Measurements from ENCODE around the gene TJP1. TPM values are rescaled to one million over a fixed set of nuclear protein-coding genes. Genes with fewer than 3 reads are reported as not detected.

The TJP1 gene
- total RNA-seq, 2 donors from 2014 or later = 47.2 to 70.1 TPM

- H3K9me3 ChIP-seq = no peaks in the 10 kb centered on the region
- TF ChIP-seq CTCF (IDR thresholded peaks at IDR 0.05) = no peak
- H3K27ac ChIP-seq = no peak overlapping the region
- H3K4me3 ChIP-seq = no peak overlapping the region
- H3K36me3 ChIP-seq = no peaks in the 10 kb centered on the region
- DNase-seq = no peak
- no peaks in the 10 kb centered on the region for H3K27me3 ChIP-seq
- intact Hi-C loops (cut with DNase I) = loop anchor here (10.0 kb wide), 1 partner anchor 129 kb away; the partner anchor contains the start of gene TJP1
- no peak overlapping the region for H3K9ac ChIP-seq (ENCODE audit: low read depth in 2 of 2, low read length in 2 of 2)
- no peaks in the 10 kb centered on the region for H3K4me1 ChIP-seq
Observed at GRCh38 chr15:29695489-29696167, 126.6 kb downstream of the TJP1 start.

GRCh38 chr15:29693225-29693624, 129.0 kb downstream of the TJP1 start:
- no peak for TF ChIP-seq CTCF (IDR thresholded peaks at IDR 0.05)

DNA sequence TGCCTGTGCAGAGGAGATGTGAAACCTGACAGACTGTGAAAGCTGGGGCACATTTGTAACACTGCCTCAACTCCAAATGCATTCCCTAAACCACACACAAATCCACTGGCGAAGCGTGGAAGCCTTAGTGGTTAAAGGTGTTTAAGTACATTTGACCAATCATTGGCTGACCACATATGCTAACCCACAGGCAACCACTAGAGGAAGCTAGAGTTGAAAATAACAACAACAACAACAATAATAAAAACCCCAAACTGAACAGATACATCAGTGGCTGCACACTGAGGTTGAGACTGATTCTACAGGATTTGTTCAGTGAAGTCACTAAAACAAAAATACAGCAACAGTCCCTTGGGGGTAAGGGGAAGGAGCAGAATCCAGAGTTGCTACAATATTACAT, 129.7 kb downstream of the TJP1 start:
- Histone ChIP-seq H3K36me3 (no peaks in the 10 kb centered on the region), H3K4me3 (no peak overlapping the region), H3K27ac (no peak overlapping the region), H3K9me3 (no peaks in the 10 kb centered on the region), H3K4me1 (peaks cover 5% of the 10 kb centered on the region), H3K9ac (ENCODE audit: low read depth in 2 of 2, low read length in 2 of 2) (no peak overlapping the region), H3K27me3 (no peaks in the 10 kb centered on the region)
- intact Hi-C loops (cut with DNase I) = loop anchor here (10.0 kb wide), 1 partner anchor 132 kb away; the partner anchor contains the start of gene TJP1
- no peak for TF ChIP-seq CTCF (IDR thresholded peaks at IDR 0.05)
- no peak for DNase-seq

More at GRCh38 chr15:29693225-29693624, 129.0 kb downstream of the TJP1 start:
- Histone ChIP-seq H3K4me3 (no peak overlapping the region), H3K36me3 (no peaks in the 10 kb centered on the region), H3K27me3 (no peaks in the 10 kb centered on the region), H3K9me3 (no peaks in the 10 kb centered on the region), H3K9ac (ENCODE audit: low read depth in 2 of 2, low read length in 2 of 2) (no peak overlapping the region), H3K27ac (no peak overlapping the region), H3K4me1 (peaks cover 3% of the 10 kb centered on the region)
- intact Hi-C loops (cut with DNase I) = loop anchor here (10.0 kb wide), 1 partner anchor 132 kb away; the partner anchor contains the start of gene TJP1
- DNase-seq = no peak

DNA sequence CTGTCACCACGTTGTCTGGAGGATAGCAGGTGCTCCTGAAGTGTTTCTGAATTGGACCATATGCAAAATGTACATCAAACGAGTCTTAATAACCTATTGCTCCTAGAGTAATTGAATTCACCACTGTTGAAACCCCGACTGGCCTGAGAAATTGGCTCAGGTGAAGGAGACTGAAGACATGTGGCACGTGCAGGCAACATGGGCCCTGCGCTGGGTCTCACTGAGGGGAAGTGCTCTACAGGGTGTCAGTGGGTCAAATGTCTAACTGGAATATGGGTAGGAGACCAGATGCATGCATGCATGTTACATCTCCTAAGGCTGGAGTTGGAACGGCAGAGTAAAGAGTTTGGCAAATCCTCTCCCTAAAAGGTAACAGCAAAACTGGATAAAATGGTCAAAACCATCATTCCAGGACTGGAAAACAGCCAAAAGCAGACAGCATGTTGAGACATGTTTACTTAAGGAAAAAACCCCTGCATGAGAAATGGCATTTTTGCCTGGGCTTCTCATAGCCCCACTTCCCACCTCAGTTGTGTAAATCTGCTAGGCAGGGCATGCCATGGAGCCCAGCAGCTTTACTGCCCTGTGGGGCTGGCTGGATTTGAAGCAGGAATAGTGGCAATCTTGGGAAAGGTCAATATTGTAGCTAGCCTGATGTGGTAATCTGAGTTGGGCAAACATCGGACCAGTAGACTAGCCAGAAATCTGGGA, 131.3 kb downstream of the TJP1 start:
- no peak for DNase-seq
- intact Hi-C loops (cut with DNase I) = loop anchor here (10.0 kb wide), 1 partner anchor 134 kb away; the partner anchor contains the start of gene TJP1
- no peak overlapping the region for H3K27ac ChIP-seq

More for the DNA sequence above, 131.3 kb downstream of the TJP1 start:
- no peak overlapping the region for H3K4me3 ChIP-seq
- H3K36me3 ChIP-seq = no peaks in the 10 kb centered on the region
- no peaks in the 10 kb centered on the region for H3K9me3 ChIP-seq
- peaks cover 11% of the 10 kb centered on the region for H3K4me1 ChIP-seq
- H3K27me3 ChIP-seq = no peaks in the 10 kb centered on the region
- no peak for TF ChIP-seq CTCF (IDR thresholded peaks at IDR 0.05)
- no peak overlapping the region for H3K9ac ChIP-seq (ENCODE audit: low read depth in 2 of 2, low read length in 2 of 2)

All from colonic mucosa (tissue), 4 donors.